B cell (primary cell): Measurements from ENCODE around the gene BRAP. TPM values are rescaled to one million over a fixed set of nuclear protein-coding genes. Genes with fewer than 3 reads are reported as not detected.
"Not testable (repeated sequence)": the region's sequence is repeated elsewhere in the genome, so short reads cannot be mapped to it uniquely, and the experiment has no call there.

Source experiments
- ATAC-seq: fragments of 200-7000 bp; cut with Tn5 transposase; one replicate; pipeline ENCODE4 v1.10.0; 2021; ENCODE audit warnings: low read depth, mild to moderate bottlenecking, moderate number of reproducible peaks, moderate library complexity
- CTCF ChIA-PET: fragments of 350-600 bp; sonication (Branson Sonifier 250); formaldehyde crosslinking; loops from one replicate; lab custom pipeline; 2021; ENCODE audit warnings: antibody characterized with exemption, inconsistent platforms; lab: Charles Lee
- POLR2A ChIA-PET: fragments of 350-600 bp; sonication (Branson Sonifier 250); formaldehyde crosslinking; loops from one replicate; lab custom pipeline; 2021; ENCODE audit warnings: antibody characterized with exemption; lab: Charles Lee
- DNase-seq: peaks from one replicate; pipeline ENCODE4 v3.0.0; 2013
- H2AFZ ChIP-seq: 2 replicates; pipeline ENCODE4 v1.6.1; 2012; ENCODE audit warnings: mild to moderate bottlenecking, low read depth, low read length; ENCODE audit not compliant: insufficient read depth, poor library complexity, severe bottlenecking
- H3K27ac ChIP-seq, 2 donors: 1 replicate in 1 of 2; 2 replicates in 1 of 2; pipeline ENCODE4 v1.5.1; 2012 to 2013; ENCODE audit warnings: low read length in 2 of 2, mild to moderate bottlenecking in 2 of 2, moderate library complexity in 1 of 2
- H3K27me3 ChIP-seq, 4 experiments: fragments of 200-600 bp in 1 of 4; sonication (generic) in 1 of 4; replicated peaks in 1 of 4; 1 replicate in 2 of 4; 2 replicates in 2 of 4; pipeline versions ENCODE4 v1.6.1 to v1.7.0; 2013 to 2016; ENCODE audit warnings: low read length in 3 of 4, mild to moderate bottlenecking in 2 of 4, mixed read lengths in 1 of 4, moderate library complexity in 1 of 4; ENCODE audit not compliant: insufficient read depth in 4 of 4, control insufficient read depth in 3 of 4; ENCODE audit errors: control extremely low read depth in 1 of 4
- H3K36me3 ChIP-seq, 2 experiments: replicated peaks in 1 of 2; 1 replicate in 1 of 2; 2 replicates in 1 of 2; pipeline versions ENCODE4 v1.6.1 to v1.7.1; 2013; ENCODE audit warnings: low read length in 1 of 2; ENCODE audit not compliant: insufficient read depth in 2 of 2, control insufficient read depth in 1 of 2; ENCODE audit errors: control extremely low read depth in 1 of 2, extremely low read depth in 1 of 2
- H3K4me1 ChIP-seq, 2 donors: fragments of 200-600 bp in 1 of 2; sonication (generic) in 1 of 2; 1 replicate in 1 of 2; 2 replicates in 1 of 2; pipeline versions ENCODE4 v1.5.1 to v1.6.1; 2013 to 2017; ENCODE audit warnings: low read length in 2 of 2; ENCODE audit not compliant: control insufficient read depth in 2 of 2, insufficient read depth in 2 of 2
- H3K4me2 ChIP-seq: replicated peaks from 2 replicates; pipeline ENCODE3; 2012; ENCODE audit warnings: mild to moderate bottlenecking, low read depth, low read length; ENCODE audit not compliant: poor library complexity, severe bottlenecking
- H3K4me3 ChIP-seq, 5 experiments: fragments of 200-600 bp in 1 of 5; sonication (generic) in 1 of 5; 1 replicate in 3 of 5; 2 replicates in 2 of 5; pipeline versions ENCODE4 v1.5.1 to v1.7.0; 2011 to 2016; ENCODE audit warnings: low read length in 4 of 5, mild to moderate bottlenecking in 4 of 5, low read depth in 2 of 5, control low read depth in 1 of 5, moderate library complexity in 1 of 5; ENCODE audit not compliant: insufficient read depth in 1 of 5; ENCODE audit errors: control extremely low read depth in 1 of 5, extremely low read depth in 1 of 5
- H3K79me2 ChIP-seq: fragments of 200-600 bp; sonication (generic); one replicate; pipeline ENCODE4 v1.6.0; 2016; ENCODE audit warnings: low read length; ENCODE audit not compliant: control insufficient read depth, insufficient read depth
- H3K9ac ChIP-seq: fragments of 200-600 bp; sonication (generic); 2 replicates; pipeline ENCODE4 v1.6.1; 2017; ENCODE audit warnings: mild to moderate bottlenecking, low read length, moderate library complexity
- H3K9me3 ChIP-seq, 3 donors: one replicate each; pipeline versions ENCODE4 v1.6.1 to v1.7.1; 2013; ENCODE audit warnings: low read length in 2 of 3; ENCODE audit not compliant: control insufficient read depth in 2 of 3, insufficient read depth in 1 of 3; ENCODE audit errors: control extremely low read depth in 1 of 3
- H4K20me1 ChIP-seq: 2 replicates; pipeline ENCODE4 v1.6.0; 2012; ENCODE audit warnings: mild to moderate bottlenecking, low read length; ENCODE audit not compliant: insufficient read depth, control insufficient read depth, poor library complexity, severe bottlenecking
- H3K27ac Mint-ChIP-seq: one replicate; pipeline ENCODE4 v1.8.0; 2021; ENCODE audit warnings: mixed read lengths
- H3K27me3 Mint-ChIP-seq: one replicate; pipeline ENCODE4 v1.8.0; 2021; ENCODE audit warnings: mixed read lengths
- H3K4me1 Mint-ChIP-seq: one replicate; pipeline ENCODE4 v1.8.0; 2021; ENCODE audit warnings: mixed read lengths
- H3K4me3 Mint-ChIP-seq: one replicate; pipeline ENCODE4 v1.8.0; 2021; ENCODE audit warnings: mixed read lengths
- H3K9me3 Mint-ChIP-seq: one replicate; pipeline ENCODE4 v1.8.0; 2022; ENCODE audit warnings: mixed read lengths; ENCODE audit not compliant: insufficient read depth
- EZH2 ChIP-seq: IDR thresholded peaks from 2 replicates; pipeline ENCODE4 v1.6.1; 2012; ENCODE audit warnings: borderline replicate concordance, low read depth, mild to moderate bottlenecking, moderate library complexity, low read length; ENCODE audit not compliant: insufficient read depth, poor library complexity, severe bottlenecking
- WGBS: methylation state at CpG from one replicate; pipeline ENCODE4 v1.1.5; 2013; ENCODE audit warnings: missing lambda C conversion rate; ENCODE audit not compliant: insufficient coverage; 5-methylcytosine and 5-hydroxymethylcytosine counted together
- intact Hi-C: fragments of 100-400 bp; cut with micrococcal nuclease; formaldehyde crosslinking; loops from one replicate; pipeline ENCODE4 v1.10.0; 2022
- polyA plus RNA-seq: library from polyadenylated mRNA; depleted of rRNA; stranded (reverse); fragments of >200 nt; gene quantifications from 2 replicates; pipeline ENCODE4 v1.2.3, GENCODE V29; 2012
- total RNA-seq, 2 donors: library from RNA; stranded (reverse); fragments of 120-200 nt in 1 of 2; gene quantifications; 1 replicate in 1 of 2; 2 replicates in 1 of 2; pipeline versions ENCODE4 v1.2.3 to v1.2.4, GENCODE V29; 2013 to 2022
- TF ChIP-seq, protein P1 (sequence below): fragments of 200-600 bp; IDR thresholded peaks from one replicate; pipeline ENCODE4 v1.8.0; 2022; ENCODE audit warnings: antibody characterized with exemption, mild to moderate bottlenecking

Gene BRAP
- total and polyA plus RNA-seq, 2 donors (not counting 1 experiment from before 2014, with no cell fraction given) = 10.4 to 25.7 TPM

DNA sequence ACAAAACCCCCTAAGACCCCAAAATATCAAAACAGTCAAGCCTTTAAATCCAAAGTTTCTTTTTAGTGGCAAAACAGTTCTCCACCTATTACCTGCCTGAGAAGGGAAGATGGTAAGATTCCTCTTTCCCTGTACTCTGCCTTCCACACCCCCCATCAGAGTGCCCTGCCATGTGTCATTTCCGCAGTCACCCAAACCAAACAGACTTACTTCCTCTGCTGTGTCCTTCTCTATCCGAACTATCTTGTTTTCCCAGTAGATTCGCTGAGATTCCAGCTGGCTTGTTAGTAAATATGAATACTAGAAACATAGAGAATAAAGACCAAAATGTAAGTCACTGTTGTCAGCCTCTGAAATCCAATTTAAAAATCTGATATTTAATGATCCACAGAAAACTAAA, 30.4 kb downstream of the BRAP start:
- Histone ChIP-seq H3K9me3 (no peaks in the 10 kb centered on the region), H3K4me1 (no peaks in the 10 kb centered on the region), H3K4me2 (no peak overlapping the region), H2AFZ (no peak overlapping the region), H3K9ac (no peak overlapping the region), H3K79me2 (peaks cover 4% of the 10 kb centered on the region), H3K27me3 (no peaks in the 10 kb centered on the region), H4K20me1 (no peaks in the 10 kb centered on the region), H3K27ac (no peak overlapping the region), H3K4me3 (no peak overlapping the region), H3K36me3 (peaks cover 30 to 80% of the 10 kb centered on the region in 2 experiments)
- CTCF ChIA-PET = no interaction called here
- no peaks in the 10 kb centered on the region for H3K9me3 Mint-ChIP-seq
- WGBS = no CpG with 5 or more reads among the region's 3 CpGs
- intact Hi-C loops = no loop called here
- H3K4me3 Mint-ChIP-seq = no peak overlapping the region
- H3K27me3 Mint-ChIP-seq = no peaks in the 10 kb centered on the region
- TF ChIP-seq, protein P1, sequence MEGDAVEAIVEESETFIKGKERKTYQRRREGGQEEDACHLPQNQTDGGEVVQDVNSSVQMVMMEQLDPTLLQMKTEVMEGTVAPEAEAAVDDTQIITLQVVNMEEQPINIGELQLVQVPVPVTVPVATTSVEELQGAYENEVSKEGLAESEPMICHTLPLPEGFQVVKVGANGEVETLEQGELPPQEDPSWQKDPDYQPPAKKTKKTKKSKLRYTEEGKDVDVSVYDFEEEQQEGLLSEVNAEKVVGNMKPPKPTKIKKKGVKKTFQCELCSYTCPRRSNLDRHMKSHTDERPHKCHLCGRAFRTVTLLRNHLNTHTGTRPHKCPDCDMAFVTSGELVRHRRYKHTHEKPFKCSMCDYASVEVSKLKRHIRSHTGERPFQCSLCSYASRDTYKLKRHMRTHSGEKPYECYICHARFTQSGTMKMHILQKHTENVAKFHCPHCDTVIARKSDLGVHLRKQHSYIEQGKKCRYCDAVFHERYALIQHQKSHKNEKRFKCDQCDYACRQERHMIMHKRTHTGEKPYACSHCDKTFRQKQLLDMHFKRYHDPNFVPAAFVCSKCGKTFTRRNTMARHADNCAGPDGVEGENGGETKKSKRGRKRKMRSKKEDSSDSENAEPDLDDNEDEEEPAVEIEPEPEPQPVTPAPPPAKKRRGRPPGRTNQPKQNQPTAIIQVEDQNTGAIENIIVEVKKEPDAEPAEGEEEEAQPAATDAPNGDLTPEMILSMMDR = no peak
- no peak for TF ChIP-seq EZH2
- DNase-seq = no peak
- peaks cover 2% of the 10 kb centered on the region for H3K4me1 Mint-ChIP-seq
- no peak overlapping the region for H3K27ac Mint-ChIP-seq
- no peak for ATAC-seq
- POLR2A ChIA-PET = no interaction called here

DNA sequence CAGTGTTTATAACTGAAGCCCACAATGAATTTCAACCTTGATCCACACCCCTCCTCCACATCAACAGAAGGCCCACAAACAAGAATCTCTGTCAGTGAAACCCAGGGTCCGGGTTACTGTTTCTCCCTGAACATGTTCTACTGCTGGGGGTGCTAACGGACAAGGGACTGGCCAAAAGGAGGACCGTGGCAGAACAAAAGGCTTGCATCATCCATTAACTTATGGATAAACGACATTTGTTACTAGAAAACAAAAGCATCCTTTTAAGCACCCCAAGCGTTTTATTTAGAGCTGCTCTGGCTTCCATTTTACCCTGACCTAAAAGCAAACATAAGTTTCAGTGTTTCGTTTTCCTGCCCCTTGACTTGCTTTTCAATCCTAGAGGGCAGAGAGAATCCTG, 32.2 kb downstream of the BRAP start:
- Histone ChIP-seq H3K9me3 (no peaks in the 10 kb centered on the region), H3K79me2 (peaks cover 4% of the 10 kb centered on the region), H3K27ac (no peak overlapping the region), H3K4me2 (no peak overlapping the region), H3K4me1 (no peaks in the 10 kb centered on the region), H3K9ac (no peak overlapping the region), H3K4me3 (no peak overlapping the region), H3K27me3 (no peaks in the 10 kb centered on the region), H3K36me3 (peaks cover 26 to 73% of the 10 kb centered on the region in 2 experiments), H2AFZ (no peak overlapping the region), H4K20me1 (no peaks in the 10 kb centered on the region)
- ATAC-seq (no peak), DNase-seq (no peak)
- 99% methylated on average over 6 of the region's 6 CpGs for WGBS
- Mint-ChIP-seq H3K4me1 (peaks cover 2% of the 10 kb centered on the region), H3K27me3 (no peaks in the 10 kb centered on the region), H3K9me3 (no peaks in the 10 kb centered on the region), H3K4me3 (no peak overlapping the region), H3K27ac (no peak overlapping the region)
- ChIA-PET CTCF (no interaction called here), POLR2A (no interaction called here)
- TF ChIP-seq EZH2 = no peak
- TF ChIP-seq, protein P1 = no peak
- intact Hi-C loops = no loop called here

DNA sequence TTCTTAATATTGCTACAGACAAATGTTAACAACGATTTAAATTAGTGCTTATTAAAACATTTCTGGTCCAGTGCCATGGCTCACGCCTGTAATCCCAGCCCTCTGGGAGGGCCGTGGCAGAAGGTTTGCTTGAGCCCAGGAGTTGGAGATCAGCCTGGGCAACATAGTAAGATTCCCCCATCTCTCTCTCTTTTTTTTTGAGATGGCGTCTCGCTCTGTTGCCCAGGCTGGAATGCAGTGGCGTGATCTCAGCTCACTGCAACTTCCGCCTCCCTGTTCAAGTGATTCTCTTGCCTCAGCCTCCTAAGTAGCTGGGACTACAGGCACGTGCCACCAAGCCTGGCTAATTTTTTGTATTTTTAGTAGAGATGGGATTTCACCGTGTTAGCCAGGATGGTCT, 33.2 kb downstream of the BRAP start:
- H3K9ac ChIP-seq, H3K4me3 Mint-ChIP-seq, H3K4me2 ChIP-seq, H3K79me2 ChIP-seq, DNase-seq, H3K4me3 ChIP-seq, H3K9me3 Mint-ChIP-seq, H3K27ac Mint-ChIP-seq, H3K27me3 ChIP-seq, H3K4me1 Mint-ChIP-seq, H2AFZ ChIP-seq, H4K20me1 ChIP-seq, POLR2A ChIA-PET, H3K9me3 ChIP-seq, H3K27ac ChIP-seq, H3K4me1 ChIP-seq, ATAC-seq, intact Hi-C loops, H3K27me3 Mint-ChIP-seq: not testable (repeated sequence)
- WGBS = 92% methylated on average over 5 of the region's 9 CpGs
- H3K36me3 ChIP-seq = peaks cover 26 to 63% of the 10 kb centered on the region in 2 experiments
- CTCF ChIA-PET = interaction anchor here (1.3 kb wide), 1 partner anchor 160 kb away, joined by 3 read pairs; no protein-coding TSS in a partner anchor
